ENCODE data around the gene ADAMTSL1.

The ADAMTSL1 gene

GRCh38 chr9:18673179-18673578 lies 199.2 kb downstream of the ADAMTSL1 start:
- DNase-seq: no peak

DNA sequence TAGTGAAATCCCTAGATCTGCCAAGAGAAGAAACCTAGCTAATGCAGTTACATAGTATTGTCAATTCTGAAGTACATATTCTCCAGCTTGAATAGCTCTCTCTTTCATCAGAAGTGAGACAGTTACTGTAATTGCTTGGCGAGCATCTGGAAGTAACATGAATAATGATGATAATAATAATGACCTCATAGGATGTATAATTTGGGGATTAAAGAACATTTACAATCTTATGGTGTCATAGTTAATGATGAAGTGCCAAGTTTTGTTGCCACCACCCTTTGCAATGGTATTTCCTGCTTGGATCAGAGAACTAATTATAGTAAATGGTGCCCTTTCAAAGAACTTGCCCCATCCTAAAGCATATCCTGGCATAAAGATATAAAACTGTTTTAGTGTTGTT lies 201.4 kb downstream of the ADAMTSL1 start:
- DNase-seq: no peak

GRCh38 chr9:18675973-18676372 lies 202.0 kb downstream of the ADAMTSL1 start:
- no peak for DNase-seq

DNA sequence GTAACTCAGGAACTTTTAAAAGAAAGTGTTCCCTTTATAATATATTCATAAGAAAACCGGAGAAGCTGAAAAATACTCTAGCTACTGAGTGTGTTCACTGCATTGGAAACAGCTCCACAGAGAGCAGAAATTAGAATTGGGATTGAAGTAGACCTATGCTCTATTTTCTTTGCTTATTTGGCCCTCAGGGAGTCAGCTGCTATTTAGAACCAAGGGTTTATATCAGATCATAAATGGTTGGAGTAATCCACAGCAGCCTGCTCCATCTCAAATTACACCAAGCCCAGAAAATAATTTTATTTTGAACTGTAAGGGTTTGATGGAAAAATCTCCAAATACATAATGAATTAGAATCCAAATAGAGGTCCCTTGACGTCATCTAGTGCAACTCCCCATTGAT lies 202.6 kb downstream of the ADAMTSL1 start:
- no peak for DNase-seq

- no peak for DNase-seq
Observed at GRCh38 chr9:18678821-18679590, 205.1 kb downstream of the ADAMTSL1 start.

GRCh38 chr9:18682907-18683306 lies 209.0 kb downstream of the ADAMTSL1 start:
- DNase-seq: no peak

DNA sequence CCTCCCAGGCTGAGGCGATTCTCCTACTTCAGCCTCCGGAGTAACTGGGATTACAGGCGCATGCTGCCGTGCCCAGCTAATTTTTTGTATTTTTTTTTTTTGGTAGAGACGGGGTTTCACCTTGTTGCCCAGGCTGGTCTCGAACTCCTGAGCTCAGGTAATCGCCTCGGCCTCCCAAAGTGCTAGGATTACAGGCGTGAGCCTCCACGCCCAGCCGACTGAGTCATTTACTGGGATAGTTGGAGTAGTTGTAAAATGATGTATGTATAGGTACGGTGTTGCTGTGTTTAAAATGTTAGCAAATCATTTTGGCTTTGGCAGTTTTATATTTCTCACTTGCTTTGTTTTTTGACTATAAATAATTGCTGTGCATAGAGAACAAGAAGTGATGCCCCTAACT lies 209.4 kb downstream of the ADAMTSL1 start:
- no peak for DNase-seq

DNA sequence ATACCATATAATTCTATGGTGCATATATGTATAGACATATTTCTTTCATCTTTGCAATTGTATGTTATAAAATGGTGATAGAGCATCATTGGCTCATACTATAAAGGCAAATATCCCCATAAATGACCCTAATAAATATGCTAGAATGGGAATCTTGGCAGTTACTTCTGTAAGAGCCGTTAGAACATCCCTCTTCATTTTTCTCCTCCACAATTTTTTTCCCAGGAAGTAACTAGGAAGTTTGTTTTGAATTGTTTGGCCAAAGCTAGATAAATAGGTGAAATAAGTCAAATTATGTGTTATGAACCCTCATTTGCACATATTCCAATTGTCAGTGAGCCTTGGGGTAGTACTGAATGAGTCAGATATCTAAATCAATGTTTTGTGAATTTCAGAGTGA lies 209.9 kb downstream of the ADAMTSL1 start:
- no peak for DNase-seq

DNA sequence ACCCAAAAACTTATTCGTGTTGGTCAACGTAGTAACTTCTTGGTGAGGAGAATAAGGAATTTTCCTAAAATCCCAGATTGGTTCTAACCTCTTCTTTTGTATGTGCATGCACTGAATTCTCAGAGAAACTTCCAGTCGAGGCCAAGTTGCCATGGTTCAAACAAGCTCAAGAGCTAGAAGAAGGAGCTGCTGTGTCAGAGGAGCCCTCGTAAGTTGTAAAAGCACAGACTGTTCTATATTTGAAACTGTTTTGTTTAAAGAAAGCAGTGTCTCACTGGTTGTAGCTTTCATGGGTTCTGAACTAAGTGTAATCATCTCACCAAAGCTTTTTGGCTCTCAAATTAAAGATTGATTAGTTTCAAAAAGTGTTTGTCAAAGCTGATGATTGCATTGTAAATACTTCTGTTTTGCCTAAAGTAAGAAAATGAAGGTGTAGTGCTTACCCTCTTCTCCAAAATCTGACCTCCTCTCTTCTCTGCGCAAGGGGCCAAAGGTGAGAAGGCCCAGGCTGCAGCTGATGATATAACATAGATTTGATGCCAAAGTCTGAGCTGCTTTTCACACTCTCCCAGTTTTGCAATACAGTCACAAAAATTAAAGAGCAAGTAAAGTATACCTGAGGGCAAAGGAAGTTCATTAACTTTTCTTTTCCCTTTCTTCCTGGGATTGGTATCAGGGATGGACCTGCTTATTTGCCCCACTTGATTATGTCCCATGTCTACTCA lies 210.8 kb downstream of the ADAMTSL1 start:
- no peak for DNase-seq

DNA sequence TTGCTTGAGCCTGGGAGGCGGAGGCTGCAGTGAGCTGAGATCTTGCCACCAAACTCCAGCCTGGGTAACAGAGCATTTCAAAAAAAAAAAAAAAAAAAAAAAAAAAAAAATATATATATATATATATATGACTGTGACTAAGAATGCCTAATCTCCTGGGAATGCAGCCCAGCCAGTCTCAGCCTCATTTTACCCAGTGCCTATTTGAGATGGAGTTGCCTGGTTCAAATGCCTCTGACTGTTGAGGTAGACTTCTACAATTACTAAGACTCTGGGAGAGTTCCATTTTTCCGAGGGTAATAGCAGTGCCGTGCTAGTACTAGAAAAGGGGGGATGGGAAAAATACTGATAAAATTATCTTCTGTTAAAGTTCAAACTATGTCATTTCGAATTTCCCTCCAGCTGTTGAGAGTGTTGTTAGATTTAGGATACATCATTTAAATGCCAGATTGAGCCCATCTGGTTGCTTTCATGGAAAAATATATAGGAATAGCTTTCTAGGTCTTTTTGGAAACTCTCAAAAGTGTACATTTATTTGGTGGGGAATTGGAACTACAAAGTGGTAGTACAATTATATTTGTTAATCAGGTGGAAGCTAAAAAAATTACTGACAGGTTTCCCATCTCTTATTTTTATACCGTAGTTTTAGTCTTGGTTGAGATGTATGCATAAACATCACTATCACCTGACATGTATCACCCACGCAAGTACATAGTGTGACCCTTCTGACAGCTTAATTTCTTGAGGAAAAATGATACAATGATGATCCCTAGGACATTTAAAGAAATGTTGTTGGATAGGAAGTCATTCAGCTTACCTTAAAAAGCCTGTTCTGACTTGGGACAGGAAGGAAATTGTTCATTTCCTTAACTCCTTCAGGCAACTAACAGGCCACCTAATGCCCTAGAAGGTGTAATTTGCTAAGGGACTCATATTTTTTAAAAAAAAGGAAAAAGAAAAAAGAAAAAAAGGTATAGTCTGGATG lies 214.9 kb downstream of the ADAMTSL1 start:
- DNase-seq: no peak

GRCh38 chr9:18689921-18690320 lies 216.0 kb downstream of the ADAMTSL1 start:
- no peak for DNase-seq

DNA sequence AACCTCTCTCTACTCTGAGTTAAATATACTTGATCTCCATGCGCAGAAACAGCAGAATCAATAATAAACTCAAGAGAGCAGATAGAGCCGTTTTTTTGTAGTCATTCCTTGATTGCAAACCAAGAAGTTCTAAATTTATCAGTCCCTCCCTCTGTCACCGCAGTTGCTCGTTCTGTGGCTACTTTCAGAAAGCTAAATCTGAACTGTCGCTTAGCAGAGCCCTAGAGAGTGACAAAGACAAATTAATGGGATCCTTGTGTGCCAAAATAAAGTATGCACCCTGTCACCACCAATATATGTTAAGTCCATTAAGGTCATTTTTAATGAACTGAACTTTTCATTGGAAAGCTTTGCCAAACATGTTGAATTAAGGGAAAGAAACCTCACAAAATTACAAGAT lies 218.3 kb downstream of the ADAMTSL1 start:
- no peak for DNase-seq

DNA sequence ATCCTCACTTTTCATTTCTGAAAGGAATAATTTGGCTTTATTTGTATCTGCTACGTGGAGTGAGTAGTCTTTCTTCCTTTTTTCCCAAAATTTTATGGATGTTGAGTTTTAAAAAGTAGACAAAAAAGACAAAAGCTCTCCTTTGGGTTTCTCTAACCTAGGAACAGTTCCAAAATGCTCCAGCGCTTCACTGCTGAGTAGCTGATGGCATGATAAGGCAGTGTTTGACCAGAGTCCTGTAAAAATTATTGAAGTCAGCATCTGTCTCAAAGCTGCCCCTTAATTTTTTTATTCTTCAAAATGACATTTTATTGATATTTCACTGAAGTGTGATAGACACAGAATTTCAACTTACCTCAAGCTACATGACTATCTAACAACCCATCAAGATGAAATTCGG lies 219.0 kb downstream of the ADAMTSL1 start:
- DNase-seq: no peak

- no peak for DNase-seq
Observed at GRCh38 chr9:18694959-18695668, 221.2 kb downstream of the ADAMTSL1 start.

DNA sequence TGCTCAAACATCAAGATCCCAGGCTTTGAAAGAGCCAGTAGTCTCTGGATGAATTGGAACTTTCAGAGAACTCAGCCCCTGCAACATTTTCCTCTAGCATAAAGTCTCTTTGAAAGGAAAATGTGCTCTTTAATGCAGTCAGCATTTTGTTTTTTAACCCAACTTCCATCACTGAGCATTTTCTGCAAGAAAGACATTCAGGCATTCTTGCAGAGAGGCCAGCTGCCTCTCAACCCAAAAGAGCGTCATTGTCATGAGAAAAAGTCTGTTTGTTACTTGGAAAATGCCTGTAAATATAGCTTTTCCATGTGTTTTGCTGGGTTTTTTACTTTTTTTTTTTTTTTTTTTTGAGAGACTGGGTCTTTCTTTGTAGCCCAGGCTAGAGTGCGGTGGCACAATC lies 225.0 kb downstream of the ADAMTSL1 start:
- DNase-seq: no peak

DNA sequence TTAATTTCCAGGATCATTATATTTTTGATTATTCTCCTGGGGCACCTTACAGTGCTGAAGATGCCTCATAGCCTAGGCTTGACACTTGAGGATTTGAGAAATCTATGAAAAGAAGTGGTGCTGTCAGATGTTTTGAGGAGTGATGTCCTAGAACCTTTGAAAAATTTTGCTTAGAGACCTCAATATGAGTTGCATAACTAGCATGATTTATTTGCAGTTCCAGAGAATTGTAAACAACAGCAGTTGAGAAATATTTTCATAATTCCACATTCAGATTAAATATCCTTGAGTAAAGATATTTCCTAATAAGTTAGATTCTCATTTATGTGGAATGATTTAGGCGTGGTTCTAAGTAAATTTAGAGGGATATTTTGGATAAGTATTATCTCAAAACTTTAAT lies 225.8 kb downstream of the ADAMTSL1 start:
- no peak for DNase-seq

- DNase-seq: no peak
Observed at GRCh38 chr9:18700714-18701113, 226.8 kb downstream of the ADAMTSL1 start.

- no peak for DNase-seq
Observed at GRCh38 chr9:18703151-18703900, 229.4 kb downstream of the ADAMTSL1 start.

DNA sequence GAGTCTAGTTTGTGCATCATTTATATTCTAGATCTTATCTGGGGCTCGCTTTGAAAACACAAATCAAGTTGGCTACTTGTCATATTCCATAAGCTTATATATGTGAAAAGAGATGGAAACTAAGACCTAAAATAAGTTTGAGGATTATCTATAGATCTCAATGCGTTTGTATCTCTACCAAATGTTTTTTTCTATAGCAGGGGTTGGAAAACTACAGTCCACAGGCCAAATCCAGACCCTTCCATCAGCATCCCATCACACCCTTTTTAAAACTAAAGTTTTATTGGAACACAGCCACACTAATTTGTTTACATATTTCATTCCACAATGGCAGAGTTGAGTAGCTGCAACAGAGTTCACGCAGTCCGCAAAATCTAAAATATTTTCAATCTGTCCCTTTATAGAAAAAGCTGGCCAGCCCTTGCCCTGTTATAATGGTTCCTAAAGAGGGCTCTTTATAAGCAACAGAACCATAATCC lies 230.0 kb downstream of the ADAMTSL1 start:
- no peak for DNase-seq

GRCh38 chr9:18705796-18706392 lies 231.9 kb downstream of the ADAMTSL1 start:
- no peak for DNase-seq

DNA sequence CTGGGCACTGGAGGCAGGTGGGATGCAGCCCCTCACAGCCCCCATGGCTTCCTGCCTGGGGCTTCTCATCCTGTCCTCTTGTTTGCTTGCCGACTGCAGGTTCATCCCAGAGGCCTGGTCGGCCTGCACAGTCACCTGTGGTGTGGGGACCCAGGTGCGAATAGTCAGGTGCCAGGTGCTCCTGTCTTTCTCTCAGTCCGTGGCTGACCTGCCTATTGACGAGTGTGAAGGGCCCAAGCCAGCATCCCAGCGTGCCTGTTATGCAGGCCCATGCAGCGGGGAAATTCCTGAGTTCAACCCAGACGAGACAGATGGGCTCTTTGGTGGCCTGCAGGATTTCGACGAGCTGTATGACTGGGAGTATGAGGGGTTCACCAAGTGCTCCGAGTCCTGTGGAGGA lies 232.7 kb downstream of the ADAMTSL1 start:
- DNase-seq: no peak
